M059J (cell line): ENCODE results near the gene MTSS2. TPM values are rescaled to one million over a fixed set of nuclear protein-coding genes. Genes with fewer than 3 reads are reported as not detected.

Experiments
- DNase-seq: peaks from one replicate; pipeline ENCODE4 v3.0.0-alpha.2; 2012; ENCODE audit warnings: low read depth
- total RNA-seq: library from RNA; depleted of rRNA; stranded (reverse); fragments of >200 nt; shearing (Covaris generic); gene quantifications from 2 replicates; pipeline ENCODE4 v1.2.3, GENCODE V29; 2014

The MTSS2 gene
- total RNA-seq, 1 experiment from 2014 or later: 69.0 TPM

DNA sequence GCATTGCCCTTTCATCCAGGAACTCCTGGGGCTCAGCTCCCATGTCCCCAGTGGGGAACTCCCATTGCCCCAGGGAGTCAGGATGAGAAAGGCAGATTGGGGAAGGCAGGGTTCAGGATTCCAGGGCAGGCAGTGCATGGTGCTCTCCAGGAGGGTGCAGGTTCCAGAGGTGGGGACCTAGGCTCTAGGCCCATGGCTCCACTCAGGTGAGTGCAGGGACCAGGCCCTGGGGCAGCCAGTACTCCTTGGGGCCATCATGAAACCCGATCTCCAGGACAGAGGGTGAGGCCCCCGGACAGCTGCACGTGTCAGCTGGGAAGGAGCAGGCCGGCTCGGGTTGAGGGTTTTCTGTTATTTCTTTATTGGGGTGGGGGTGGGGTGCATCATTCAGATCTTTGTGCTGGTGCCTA is 1.3 kb upstream of the MTSS2 start:
- DNase-seq: peak; percentile 62

DNA sequence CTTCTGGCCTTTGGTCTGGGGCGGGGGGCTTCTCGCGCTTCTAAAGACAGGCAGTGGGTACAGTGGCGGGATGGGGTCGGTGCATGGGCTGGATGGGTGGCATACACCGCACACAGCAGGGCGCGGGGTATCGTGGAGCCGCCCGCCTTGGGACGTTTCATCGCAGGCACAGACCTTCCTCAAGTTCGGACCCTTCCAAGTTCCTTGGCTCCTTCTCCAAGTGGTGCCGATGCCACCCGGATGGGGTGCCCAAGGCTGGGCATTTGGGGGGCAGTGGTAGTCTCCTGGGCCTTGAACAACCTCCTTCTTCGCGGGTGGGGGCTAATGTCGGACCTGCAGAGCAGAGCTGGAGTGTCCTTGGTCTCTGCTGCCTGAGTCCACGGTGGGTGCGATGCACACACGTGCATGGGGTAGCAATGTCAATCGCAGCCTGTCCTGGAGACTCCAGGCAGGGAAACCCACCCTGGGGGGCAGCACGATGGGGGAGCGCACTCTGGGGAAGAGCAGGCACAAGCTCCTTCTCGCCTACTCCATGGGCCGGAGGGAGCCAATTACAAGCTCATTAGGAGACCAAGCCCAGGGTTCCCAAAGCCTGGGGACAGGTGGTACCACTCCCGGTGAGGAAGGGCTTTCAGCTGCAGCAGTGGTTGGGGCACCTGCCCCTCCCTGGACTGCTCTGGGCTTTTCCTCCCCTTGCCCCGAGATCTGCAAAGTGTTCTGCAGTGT is 686 bp upstream of the MTSS2 start:
- DNase-seq: no peak

DNA sequence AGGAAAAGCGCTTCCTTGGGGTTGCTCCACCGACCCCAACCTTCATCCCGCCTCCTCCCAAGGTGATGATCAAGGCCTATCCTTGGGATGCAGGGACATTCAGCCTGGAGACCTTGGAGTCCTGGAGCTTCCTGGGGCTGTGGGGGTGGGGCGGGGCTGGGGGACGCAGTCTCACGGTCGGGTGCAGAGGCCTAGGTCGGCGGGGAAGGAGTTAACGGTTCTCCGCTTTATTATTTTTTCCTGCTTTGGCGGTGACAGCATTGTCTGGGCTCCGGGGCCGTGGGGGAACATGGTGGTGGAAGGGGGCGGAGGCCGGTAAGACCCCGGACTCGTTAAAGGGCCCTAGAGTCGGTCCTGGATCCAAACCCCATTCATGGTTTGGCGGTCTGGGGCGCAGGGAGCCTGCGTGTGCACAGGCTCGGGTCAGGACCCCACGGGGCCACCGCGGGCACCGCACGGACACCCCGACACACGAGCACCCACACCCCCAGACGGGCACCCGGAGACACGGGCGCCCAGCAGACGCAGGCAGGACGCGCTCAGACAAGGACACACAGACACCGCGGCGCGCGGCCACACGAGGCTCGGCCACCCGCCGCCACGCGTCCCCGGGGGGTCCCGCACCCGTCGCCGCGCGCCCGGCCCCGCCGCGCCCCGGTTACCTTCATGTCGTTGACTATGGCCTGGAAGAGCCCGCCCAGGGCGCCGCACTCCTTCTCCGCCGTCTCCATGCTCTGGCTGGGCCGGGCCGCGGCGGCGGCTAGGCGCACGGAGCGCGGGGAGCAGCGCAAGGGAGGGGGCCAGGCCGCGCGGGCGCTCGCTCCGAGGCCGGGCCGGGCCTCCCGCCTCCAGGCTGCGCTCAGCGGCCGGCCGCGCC is 554 bp downstream of the MTSS2 start:
- DNase-seq: peak; percentile 24

DNA sequence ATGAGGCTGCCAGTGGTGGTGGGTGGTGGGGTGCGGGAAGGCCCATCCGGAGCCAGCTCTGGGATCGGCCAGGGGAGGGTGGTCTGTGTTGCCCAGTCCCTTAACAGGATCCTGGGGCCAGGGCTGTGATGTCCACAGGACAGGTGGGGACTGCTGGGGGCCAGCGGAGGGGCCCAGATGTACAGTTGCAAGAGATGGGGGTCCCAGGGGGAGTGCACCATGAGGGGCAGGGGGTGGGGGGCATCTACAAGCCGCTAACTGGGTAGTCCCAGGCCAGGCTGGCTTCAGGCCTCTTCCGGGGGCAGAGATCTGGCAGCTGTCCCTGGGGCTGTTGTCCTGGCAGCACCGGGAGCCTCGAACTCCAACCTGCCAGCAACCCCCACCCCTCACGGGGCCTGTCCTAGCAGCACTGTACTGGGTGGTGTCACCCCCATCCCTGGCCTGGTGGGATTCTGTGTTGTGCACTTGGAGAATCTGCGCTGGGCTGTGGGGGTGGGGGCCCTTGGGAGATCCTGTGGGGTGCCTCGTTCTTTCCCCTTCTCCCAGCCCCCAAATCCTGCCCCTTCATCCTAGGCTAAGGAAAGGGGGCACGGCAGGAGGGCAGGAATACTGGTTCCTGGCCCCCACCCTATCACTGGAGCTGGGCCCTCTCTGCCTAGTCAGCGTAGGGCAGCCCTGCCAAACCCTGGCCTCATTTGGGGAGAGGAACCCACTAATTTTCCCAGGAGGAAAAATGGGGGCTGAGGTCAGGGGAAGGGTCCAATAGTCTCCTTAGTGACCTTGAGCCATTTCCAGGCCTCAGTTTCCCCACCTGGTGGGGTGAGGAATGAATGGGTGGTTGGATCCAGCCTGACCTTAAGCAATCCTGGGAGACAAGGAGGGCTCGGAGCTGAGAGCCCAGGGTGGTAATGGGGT is 1.4 kb downstream of the MTSS2 start:
- DNase-seq: no peak

DNA sequence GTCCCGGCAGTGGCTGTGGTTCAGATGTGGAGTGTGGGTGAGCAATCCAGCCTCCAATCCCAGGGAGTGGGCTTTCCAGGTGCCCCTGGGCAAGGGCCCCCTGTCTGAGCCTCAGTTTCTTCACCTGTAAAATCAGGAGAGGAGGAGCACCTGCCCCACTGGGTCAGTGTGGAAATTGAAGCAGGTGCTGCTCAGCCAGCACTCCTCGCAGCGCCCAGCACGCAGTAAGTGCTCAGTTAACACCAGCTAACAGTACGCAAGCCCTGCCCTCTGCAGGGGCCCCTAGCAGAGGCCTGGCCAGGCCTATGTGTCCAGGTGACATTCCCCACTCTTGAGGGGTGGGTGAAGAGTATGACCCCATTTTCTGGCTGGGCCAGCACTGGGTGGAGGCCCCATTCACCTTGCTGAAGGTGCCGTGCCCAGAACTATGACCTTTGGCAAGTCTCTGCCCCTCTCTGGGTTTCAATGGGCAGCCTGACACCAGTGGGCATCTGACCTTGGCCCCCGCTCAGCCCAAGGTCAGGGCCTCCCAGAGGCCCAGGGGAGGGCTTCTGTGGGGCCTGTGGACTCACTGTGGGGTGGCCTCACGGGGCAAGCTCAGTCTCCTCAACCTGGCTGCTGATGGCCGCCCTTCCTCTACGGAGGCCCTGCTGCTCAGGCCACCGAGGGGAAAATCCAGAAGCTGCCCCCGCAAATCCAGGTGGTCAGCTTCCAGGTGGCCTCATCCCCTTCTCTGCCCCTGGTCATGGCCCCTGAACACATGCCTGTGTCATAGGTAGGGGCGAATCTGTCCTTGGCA is 2.5 kb downstream of the MTSS2 start:
- no peak for DNase-seq

DNA sequence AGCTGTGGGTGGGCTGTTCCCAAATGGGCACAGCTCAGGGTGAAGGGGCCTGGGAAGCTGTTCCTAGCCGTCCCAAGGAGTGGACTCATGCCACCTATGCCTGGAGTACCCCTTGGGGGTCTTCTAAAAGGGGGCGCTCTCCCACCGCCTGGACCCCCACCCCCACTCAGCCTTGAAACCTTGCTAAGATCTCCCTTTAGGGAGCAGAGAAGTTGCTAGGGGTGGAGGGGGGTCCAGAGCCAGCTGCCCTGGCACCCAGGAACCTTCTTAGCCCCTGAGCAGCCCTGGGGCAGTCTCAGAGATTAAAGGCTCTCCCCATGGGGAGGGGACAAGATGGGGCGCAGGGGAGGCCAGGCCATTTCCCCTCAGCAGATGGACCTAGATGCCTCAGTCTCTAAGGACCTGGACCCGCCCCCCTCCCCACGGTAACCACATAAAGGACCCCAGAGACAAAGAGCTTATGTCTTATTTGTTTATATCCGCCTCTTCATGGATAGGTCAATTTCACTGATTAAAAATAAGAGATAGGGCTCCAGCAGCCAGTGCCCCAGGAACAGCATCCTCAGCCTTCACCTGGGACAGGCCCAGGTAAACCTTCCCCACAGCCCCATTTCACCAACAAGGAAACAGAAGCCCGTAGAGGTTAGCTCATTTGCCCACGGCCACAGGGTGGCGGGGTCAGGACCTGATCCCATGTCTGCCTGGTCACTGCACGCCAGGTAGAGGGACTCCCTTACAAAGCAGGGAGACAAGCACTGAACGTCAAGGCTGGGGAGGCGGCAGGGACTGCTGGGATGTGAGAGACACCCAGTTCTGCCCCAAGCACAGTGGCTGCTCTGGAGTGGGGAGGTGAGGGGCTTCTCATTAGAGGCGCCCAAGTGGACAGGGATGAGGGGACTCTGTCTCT is 3.4 kb downstream of the MTSS2 start:
- no peak for DNase-seq

DNA sequence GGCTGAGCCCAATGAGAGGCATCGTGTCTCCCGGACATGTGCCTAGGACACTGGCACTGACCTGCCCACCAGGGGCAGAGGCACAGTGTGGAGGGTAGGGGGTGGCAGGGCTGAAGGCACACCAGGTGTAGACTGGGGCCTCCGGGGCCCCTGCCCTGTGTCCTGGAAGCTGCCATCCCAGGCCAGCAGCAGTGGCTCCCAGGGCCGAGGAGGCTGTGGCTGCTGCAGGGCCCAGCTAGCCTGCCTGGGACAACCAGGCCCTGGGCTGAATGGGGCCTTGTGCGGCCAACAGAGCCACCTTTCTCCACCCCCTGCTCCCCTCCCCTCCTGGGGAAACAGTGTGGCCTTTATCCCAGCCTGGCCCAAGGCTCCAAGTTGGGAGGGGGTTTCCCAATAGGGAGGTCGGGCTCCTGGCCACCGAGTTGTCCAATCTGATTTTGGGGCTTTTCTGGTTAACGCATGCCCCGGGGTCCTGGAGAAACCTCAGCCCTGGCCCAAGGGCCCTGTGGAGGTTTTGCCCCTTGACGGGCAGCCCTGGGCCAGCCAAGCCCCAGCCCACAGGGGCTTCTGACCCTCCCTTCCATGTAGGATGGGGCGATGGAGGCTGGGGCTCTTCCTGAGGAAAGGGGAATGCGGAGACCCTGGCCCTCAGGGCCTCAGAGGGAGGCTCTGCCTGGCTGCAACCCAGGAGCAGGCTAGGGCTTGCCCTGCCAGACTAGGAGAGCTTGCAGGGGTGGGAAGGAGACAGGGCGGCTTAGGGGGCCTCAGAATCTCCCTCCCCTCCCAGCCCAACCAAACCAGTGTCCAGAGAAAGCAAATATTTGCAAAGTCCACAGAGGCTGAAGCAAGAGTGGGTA is 4.2 kb downstream of the MTSS2 start:
- no peak for DNase-seq

DNA sequence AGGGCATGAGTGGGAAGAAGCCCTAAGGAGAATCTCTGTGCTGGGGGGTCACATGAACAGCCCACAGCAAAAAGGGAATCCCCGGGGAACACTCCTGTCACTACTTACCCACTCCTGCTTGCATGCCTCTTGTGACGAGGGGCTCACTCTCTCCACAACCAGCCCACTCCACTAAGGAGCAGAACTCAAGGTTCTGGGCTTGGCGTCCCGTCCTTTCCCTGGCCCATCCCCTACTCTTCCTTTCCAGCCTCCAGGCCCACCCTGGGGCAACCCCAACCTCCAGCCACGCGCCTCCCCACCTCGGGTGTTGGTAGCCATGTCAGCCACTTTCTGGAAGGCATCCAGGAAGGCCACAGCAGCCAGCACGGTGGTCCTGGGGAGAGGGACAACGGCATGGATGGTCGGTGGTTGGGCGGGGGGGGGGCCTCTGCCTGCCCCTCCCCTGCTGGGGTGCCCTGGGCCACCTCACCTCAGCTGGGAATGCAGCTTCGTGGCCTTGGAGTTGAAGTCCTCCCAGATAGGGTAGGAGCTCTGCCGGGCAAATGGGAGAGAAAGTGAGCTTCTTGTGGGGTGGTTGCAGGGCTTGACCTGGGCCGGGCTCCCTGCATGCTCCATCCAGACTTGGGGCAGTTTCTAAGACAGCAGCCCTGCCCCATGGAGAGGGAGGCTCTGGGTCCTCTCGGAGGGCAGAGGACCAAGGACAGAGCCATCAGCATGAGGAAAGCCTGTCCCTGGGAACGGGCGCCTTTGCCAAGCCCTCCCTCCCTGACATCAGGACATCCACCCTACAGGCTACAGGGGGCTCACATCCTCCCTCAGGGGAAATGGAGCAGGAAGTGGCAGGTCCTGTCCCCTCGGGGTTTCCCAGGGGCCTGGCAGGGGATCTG is 5.1 kb downstream of the MTSS2 start:
- DNase-seq: no peak

DNA sequence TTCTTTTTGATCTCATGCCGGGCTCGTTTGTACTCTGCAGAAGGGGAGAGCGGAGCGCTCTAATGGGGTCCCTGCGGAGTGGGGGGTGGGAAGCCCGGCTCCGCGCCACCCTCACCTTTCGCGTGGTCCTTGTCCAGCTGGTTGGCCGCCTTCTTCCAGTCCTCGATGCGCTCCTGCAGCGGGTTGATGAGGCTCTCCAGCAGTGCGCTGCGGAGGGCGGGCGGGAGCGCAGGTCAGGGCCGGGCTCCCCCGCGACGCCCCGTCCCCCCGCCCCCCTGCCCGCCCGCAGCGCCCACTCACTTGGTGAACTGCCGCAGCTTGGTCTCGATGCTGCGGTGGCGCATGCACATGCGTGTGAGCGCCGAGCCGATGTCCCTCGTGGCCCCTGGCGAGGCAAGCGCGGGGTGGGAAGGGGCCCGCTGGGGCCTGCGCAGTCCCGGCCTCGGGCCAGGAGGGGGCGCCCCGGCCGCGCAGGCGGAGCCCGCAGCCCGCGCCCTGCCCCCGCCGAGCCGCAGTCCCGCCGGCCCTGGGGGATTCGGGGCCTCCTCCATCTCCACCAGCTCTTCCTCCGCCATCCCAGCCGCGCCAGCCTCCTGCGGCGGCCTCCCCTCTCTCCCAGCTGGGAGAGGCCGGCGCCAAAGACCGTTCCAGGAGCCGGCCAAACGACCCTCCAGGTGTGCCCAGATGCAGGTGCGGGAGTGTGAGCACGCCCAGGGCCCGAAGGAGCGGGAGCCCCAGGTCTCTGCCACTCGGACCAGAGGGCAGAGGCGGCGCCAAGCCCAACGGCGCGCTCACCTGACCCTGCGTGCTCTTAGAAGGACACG is 6.0 kb downstream of the MTSS2 start:
- no peak for DNase-seq

DNA sequence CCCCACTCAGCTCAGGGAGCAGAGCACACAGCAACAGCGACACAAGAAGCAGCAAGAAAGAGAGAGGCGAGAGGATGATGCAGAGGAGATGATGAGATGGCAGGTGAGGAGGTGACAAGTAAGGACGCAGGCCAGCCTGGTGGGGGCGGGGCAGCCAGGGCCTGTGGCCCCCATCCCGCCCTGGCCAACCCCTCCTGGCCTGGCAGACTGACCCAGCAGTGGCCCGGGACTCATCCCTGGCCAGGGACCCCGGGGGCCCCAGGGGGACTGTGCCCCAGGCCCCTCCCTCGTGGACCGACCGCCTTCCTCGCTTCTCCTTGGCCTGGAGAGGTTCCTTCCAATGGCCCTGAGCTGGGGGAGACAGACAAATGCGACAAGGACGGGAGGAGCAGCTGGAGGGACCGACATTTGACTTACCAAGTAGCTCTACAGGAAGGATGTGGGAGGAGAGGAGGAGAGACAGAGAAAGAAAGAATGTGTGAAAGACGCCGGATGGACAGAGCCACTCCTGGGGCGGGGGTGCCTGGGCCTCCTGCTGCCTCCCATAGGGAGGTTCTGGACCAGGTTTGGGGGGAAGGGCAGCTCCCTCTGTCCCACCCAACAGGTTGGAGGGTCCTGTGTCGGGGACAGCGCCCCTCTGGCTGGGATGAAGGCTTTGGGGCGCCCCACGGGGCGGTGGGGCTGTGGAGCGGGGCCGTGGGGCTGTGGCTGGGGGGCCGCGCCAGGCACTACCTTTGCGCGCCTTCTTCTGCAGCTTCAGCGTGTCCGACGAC is 6.8 kb downstream of the MTSS2 start:
- no peak for DNase-seq

DNA sequence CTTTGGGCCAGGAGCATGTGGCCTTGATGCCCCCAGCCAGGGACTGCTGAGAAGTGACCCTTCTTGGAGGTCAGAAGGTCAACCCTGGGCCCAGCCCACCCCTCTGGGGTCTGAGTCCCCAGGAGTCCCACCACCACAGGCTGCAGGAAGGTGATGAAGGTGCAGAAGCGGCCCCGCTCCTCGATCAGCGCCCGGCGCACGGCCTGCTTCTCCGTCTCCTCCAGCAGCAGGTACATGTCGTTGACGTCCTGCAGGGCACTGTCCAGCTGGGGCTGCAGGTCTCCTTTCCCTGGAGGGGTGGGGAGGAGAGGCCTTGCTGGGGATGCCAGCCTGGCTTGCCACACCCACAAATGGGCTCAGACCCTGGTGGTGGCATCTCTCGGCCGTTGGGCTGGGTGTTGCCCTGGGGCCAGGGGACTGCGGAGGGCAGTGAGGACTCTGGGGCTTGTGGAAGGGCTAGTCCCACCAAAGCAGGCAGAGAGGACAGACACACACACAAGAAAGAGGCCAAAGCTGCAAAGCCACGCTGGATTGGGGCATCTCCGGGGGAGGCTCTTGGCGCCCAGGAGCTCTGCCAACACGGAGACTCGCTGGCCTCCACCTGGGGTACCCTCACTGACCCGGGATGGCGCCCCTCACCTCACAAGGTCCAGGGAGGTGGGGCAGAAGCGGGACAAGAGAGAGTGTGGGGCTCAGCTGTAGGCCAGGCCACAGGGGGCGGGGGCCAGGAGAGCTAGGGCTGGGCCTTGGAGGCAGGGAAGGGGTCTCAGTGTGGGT is 7.5 kb downstream of the MTSS2 start:
- DNase-seq: no peak

DNA sequence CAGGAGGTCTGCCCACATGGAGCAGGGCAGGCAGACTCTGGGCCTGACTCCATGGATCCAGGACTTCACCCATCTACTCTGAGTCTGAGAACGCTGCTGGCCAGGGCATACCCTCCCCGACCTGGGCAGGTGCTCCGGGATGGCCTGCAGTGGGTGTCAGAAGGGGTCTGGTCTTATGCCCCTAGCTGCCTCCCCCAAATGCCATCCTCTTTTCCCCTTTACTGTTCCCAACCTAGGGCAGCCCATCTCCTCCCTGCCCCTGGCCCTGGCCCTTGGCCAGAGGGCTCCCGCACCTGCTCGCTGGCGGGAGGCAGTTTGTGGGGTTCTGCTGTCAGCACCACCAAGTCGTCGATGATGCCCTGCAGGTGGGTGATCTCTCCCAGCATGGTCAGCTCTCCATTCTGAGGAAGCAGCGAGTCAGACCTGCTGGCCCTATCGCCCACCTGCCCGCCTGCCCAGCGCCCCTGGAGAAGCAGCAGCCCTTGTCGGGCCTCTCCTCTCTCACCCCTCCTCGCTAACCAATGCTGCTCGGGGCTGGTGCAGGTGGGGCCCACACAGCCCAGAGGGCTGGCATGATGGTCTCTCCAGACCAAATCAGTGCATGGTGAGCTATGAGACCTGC is 8.2 kb downstream of the MTSS2 start:
- no peak for DNase-seq

DNA sequence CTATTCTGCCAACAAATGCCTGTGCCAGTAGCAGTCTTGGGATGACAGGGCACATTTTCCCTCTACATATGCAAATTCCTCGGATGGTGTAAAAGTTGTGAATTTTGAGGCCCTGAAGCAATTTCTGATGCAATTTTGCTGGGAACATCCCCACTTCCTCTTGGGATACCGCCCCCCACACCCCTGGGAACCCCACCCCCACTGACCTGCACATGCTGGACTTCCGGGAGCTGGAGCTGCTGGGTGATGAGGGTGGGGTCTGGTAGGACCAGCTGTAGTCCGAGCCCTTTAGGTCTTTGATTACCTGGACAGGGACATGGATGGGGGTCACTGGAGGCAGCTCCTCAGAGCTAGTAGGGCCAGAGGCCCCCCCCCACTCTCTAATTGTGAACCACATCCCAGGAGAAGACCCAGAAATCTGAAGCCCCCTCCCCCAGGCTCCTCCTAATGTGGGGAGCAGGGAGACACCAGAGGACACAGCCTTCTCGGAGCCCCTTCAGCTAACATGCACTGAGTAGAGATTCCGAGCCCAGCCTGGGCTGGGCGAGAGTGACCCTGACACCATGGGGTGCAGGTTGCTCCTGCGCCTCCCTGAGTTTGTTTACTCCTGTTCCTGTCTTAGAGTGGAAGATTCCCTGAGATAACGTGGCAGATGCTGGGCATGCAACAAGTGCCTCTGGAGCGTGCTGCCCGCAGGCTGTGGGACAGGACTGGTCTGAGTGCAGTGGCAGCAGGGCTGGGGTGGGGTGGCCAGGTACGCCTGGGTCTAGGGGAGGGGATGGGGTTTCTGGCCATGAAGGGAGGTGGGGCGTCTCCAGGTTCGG is 9.0 kb downstream of the MTSS2 start:
- DNase-seq: no peak

DNA sequence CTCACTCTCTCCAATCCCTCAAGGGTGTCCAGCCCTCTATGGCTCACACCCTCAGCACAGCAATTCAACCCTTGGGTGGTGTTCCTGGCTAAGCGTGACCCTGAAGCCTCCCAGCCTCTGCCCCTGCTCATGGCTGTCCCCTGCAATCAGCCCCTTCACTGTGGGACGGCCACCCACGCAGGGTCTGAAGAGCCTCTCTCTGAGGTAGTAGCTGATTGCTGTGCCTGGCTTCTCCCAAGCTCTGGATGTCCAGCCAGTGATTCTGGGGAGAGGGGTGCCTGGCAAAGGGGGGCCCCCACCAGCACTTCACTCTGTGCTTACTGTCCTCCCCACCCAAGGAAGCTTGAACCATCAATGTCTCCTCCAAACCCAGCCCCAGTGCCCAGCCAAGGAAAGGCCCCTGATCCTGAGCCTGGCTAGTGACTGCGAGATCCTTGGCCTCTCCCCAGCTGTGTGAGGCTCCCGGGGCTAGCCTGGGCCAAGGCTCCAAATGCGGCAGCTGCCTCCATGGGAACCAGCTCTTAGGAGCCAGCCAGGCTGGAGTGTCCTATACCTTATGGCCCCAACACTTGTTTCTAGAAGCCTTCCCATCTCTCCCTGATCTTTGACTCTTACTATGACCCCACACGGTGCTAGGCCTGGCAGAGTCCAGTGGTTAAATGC is 9.9 kb downstream of the MTSS2 start:
- no peak for DNase-seq
